Skin of body (tissue), 2 donors: ENCODE measurements around the gene SAYSD1. TPM values are rescaled to one million over a fixed set of nuclear protein-coding genes. Genes with fewer than 3 reads are reported as not detected.

Experiments used
- DNase-seq: peaks from one replicate; lab custom pipeline; 2025; lab: John Stamatoyannopoulos, UW
- total RNA-seq: library from RNA; depleted of rRNA; stranded (reverse); fragments of >200 nt; gene quantifications from one replicate; pipeline ENCODE4 v1.2.3, GENCODE V29; 2014

Gene SAYSD1
- total RNA-seq, 1 donor from 2014 or later: 11.9 TPM

GRCh38 chr6:39058471-39059147 is 56.4 kb downstream of the SAYSD1 start:
- no peak for DNase-seq

- no peak for DNase-seq
Observed at GRCh38 chr6:39057251-39058155, 57.5 kb downstream of the SAYSD1 start.

DNA sequence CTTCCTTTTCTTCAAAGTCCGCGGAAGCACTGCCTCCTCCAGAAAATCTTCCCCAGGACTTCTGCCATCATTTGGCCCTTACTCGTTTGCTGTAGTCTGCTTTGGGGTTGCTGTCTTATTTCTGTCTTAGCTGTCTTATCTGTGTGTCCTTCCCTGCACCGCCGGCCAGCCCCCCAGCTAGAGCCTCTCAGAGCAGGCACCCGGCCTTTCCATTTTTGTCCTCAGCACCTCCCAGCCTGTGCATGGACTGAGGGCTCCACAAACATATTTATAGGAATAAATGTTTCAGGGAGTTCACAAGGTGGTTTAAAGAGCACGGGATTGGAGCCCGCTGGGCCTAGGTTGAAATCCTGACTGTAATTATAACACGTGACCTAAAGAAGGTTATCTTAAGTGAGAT is 58.3 kb downstream of the SAYSD1 start:
- DNase-seq: no peak

DNA sequence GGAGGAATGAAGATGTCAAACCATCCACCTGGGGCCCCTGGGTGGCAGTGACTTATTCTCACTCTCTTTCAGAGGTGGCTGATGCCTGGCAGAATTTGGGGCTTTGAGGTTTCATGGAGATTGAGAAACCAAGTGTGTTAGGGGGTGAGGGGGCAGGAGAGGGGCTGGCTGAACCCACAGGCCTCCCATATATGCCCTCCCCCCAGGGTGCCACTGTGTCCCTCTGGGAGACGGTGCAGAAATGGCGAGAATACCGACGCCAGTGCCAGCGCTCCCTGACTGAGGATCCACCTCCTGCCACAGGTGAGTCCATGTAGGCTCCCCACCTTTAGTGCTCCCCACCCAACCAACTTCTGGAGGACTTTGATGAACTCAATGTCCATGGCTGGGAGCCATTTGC is 58.8 kb downstream of the SAYSD1 start:
- no peak for DNase-seq

- DNase-seq: no peak
Observed at GRCh38 chr6:39055661-39056060, 59.3 kb downstream of the SAYSD1 start.

GRCh38 chr6:39054577-39055142 is 60.3 kb downstream of the SAYSD1 start:
- no peak for DNase-seq

Other genes starting within 250 kb of the SAYSD1 start
- gene GLP1R, start 66.4 kb downstream of the SAYSD1 start, total RNA-seq: 0.10 TPM
- gene KCNK5, start 114.3 kb upstream of the SAYSD1 start, total RNA-seq: 1.4 TPM
- gene KCNK17, start 199.2 kb upstream of the SAYSD1 start, total RNA-seq: 0.10 TPM
- not detected for gene KCNK16, start 207.5 kb upstream of the SAYSD1 start, total RNA-seq